Activated T-helper 1 cell treated with Interleukin-2 at 50 U/mL for 16 hours (primary cell): ENCODE data around the gene CCM2.
"Not testable (repeated sequence)": the region's sequence is repeated elsewhere in the genome, so short reads cannot be mapped to it uniquely, and the experiment has no call there.

Experiments used
- DNase-seq: peaks from one replicate; pipeline ENCODE4 v3.0.0-alpha.2; 2020; ENCODE audit warnings: low read depth

Gene CCM2

DNA sequence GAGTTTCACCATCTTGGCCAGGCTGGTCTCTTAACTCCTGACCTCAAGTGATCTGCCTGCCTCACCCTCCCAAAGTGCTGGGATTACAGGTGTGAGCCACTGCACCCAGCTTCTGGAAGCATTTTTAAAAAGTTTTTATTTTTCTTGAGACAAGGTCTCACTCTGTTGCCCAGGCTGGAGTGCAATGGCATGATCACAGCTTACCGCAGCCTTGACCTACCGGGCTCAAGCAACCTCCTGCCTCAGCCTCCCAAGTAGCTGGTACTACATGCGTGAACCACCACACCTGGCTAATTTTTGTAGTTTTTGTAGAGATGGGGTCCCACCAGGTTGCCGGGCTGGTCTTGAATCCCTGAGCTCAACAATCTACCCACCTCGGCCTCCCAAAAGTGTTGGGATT, 34.7 kb downstream of the CCM2 start:
- not testable (repeated sequence) for DNase-seq

GRCh38 chr7:45035371-45035770, 35.4 kb downstream of the CCM2 start:
- no peak for DNase-seq

DNA sequence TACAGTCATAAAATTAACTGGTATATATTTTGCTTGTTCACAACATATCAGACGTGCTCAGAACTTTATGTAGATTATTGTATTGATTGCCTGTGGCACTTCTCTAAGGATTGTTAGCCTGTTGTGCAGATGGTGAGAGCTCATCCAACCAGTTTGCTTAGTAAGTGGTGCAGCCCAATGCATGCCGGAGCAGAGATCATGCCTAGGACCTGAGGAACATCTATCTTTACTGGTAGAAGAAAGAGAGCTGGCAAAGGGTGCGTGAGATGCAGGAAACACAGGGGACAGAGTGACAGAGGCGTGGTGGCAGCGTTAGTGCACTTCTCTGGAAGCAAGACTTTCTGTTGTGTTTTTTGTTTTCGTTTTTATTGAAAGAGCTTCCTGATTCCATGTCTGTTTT, 35.9 kb downstream of the CCM2 start:
- DNase-seq = no peak

DNA sequence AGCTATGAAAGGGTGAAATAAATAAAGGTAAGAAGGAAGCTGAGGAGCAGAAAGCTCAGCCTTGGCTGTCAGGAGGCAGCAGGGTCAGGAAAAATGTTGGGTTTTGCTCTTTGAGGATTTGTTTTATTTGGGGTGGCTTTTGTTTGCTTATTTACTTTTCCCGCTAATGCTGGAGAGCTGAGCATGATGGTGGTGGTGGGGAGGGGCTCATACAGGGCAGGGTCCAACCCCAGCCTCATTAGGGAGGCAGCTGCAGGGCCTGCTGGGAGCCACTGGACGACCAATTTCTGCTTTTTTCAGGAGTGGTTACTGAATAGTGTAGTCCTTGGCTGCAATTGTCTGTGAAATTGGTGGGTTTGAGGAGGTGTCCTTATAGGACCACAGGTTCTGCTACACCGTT, 36.3 kb downstream of the CCM2 start:
- no peak for DNase-seq

GRCh38 chr7:45036796-45037195, 36.8 kb downstream of the CCM2 start:
- no peak for DNase-seq

- DNase-seq = no peak
These were observed 37.9 kb downstream of the CCM2 start for GRCh38 chr7:45037876-45038275.

DNA sequence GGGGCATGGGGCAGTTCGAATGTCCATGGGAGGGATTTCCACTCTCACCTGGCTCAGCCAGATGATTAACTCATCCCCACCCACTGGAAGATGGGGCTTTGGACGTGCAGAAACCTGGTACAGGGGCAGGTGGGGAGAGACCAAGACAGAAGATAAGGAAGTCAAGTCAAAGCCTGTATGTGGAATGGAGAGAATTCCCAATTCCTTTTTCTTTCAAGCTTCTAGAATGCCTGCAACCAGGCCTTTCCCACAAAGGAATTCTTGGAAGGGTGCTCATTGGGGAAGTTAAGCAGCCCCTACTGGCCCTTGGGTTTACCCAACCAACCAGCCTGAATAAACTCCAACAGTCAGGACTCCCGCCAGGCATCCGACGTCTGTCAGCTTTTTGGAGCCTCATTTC, 39.1 kb downstream of the CCM2 start:
- DNase-seq = no peak

- DNase-seq = no peak
These were observed 44.3 kb downstream of the CCM2 start for GRCh38 chr7:45044338-45044737.

DNA sequence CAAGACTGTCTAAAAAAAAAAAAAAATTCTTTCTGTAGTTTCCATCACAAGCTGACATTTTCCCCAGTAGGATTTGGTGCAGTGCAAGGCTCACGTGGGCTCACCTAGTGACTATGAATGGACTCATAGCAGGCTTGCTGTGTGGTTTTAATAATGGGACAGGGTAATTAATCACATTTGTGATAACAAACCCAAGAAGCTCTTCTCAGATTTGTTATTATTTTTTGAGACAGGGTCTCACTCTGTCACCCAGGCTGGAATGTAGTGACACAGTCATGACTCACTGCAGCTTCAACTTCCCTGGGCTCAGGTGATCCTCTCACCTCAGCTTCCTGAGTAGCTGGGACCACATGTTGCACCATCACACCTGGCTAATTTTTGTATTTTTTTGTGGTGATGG, 48.7 kb downstream of the CCM2 start:
- DNase-seq = no peak

DNA sequence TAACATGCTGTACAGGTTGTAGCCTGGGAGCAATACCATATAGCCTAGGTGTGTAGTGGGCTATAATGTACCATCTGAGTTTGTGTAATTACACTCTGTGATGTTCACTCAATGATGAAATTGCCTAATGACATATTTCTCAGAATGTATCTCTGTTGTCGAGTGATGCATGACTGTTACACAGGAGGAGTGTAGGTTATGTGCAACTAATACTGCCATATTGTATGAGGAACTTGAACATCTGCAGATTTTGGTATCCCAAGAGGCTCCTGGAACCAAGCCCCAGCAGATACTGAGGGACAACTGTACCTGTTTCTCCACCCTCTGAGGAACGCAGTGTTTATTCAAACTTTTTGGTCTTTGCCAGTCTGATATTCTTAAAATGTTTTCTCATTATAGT, 50.2 kb downstream of the CCM2 start:
- no peak for DNase-seq

GRCh38 chr7:45052011-45052410, 52.0 kb downstream of the CCM2 start:
- no peak for DNase-seq

GRCh38 chr7:45053401-45053800, 53.4 kb downstream of the CCM2 start:
- no peak for DNase-seq

- no peak for DNase-seq
These were observed 53.9 kb downstream of the CCM2 start for GRCh38 chr7:45053941-45054340.

DNA sequence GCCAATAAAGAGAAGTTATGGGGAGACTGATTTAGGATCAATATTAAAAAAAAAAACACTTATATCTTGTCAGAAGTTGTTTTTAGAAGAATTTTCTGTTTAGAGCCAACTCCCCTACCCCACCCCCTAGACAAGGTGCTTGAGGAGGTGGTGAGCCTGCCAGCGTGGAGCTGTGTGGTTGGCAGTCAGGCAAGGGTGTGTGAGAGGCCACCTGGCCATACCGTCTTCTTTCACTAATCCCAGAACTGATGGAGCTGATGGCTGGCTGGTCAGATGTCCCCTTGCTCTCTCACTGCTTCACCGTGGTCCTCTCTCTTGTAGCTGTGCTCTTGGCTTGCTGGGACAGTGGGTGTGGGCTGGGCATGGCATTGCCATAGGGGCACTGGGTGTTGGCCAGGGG, 54.4 kb downstream of the CCM2 start:
- DNase-seq = no peak

GRCh38 chr7:45055016-45055415, 55.0 kb downstream of the CCM2 start:
- DNase-seq = no peak

DNA sequence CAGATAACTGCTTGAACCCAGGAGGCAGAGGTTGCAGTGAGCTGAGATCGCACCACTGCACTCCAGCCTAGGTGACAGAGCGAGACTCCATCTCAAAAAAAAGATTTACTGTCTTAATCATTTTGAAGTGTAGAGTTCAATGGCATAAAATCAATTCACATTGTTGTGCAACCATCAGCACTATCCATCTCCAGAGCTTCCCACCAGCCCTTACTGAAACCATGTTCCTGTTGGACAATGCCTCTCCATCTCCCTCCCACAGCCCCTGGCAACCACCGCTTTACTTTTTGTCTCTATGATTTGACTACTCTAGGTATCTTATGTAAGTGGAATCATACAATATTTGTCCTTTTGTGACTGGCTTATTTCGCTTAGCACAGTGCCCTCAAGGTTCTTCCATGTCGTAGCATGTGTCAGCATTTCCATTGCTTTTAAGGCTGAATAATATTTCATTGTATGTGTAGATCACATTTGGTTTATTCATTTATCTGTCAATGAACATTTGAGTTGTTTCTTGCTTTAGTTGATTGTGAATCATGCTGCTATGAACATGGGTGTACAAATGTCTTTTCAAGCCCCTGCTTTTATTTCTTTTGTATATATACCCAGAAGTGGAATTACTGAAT, 55.7 kb downstream of the CCM2 start:
- no peak for DNase-seq

- DNase-seq = no peak
These were observed 57.9 kb downstream of the CCM2 start for GRCh38 chr7:45057878-45058277.

GRCh38 chr7:45060295-45060694, 60.3 kb downstream of the CCM2 start:
- no peak for DNase-seq

DNA sequence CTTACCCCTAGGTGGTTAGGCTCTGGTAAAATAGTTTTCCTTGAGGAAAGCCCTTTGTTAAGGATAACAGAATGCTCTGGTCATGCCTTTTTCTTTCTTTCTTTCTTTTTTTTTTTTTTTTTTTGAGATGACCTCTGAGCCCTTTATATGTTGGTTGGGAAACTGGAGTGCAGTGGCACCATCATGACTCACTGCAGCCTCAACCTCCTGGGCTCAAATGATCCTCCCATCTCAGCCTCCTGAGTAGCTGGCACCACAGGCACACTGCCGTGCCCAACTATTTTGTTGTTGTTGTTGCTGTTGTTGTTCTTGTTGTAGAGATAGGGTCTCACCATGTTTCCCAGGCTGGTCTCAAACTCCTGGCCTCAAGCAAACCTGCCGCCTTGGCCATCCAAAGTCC, 61.4 kb downstream of the CCM2 start:
- no peak for DNase-seq

DNA sequence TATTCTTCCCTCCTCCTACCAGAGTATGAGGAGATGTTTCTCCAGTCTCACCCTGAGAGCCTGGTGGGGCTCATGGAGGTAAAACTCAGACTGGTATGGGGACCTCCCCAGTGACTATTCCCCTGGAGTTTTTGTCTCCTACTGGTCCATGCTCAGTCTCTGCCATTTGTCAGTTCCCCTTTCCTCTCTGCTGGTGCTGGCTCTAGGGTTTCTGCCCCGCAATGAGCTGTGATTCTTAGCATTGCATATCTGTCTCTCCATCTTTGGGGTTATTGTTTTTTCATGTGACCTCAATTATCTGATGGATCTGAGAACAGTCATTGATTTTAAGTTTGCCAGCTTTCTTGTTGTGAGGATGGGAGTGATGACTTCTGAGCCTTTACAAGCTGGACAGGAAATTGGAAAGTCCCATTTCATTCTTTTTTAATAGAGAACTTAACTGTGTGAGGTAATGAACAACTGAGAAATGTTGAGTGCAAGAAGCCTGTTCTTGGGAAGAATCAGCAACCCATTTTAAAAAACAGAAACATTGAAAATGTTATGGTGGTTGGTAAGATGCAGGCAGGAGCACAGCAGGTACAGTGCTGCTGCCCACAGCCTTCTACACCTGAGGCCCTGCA, 61.9 kb downstream of the CCM2 start:
- no peak for DNase-seq

- DNase-seq = no peak
These were observed 64.2 kb downstream of the CCM2 start for GRCh38 chr7:45064047-45064725.

- DNase-seq = no peak
These were observed 65.3 kb downstream of the CCM2 start for GRCh38 chr7:45065031-45065995.

- no peak for DNase-seq
These were observed 66.4 kb downstream of the CCM2 start for GRCh38 chr7:45066409-45066808.
